Measurements from ENCODE around the gene SLC27A1.

The SLC27A1 gene

DNA sequence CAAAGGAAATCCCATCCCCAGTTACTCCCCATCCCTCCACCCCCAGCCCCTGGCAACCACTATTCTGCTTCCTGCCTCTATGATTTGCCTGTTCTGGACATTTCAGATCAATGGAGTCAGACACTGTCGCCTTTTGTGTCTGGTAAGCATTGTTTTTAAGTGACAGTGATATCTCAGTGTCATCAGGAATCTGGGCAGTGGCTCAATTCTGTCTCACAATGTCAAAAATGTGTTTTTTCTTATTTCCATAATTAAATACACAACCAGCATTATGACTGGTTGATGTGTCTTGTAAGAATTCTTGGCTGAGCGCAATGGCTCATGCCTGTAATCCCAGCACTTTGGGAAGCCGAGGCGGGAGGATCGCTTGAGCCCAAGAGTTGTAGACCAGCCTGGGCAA lies 21.0 kb downstream of the SLC27A1 start:
- Histone ChIP-seq H3K36me3 (replicated peaks; ENCODE audit: insufficient read depth, low read length) (no peaks in the 10 kb centered on the region), H3K79me2 (ENCODE audit: low read length) (no peaks in the 10 kb centered on the region), H3K4me2 (ENCODE audit: low read depth, low read length) (no peak overlapping the region), H3K27ac (ENCODE audit: low read length) (no peak overlapping the region), H3K4me1 (ENCODE audit: low read length) (no peaks in the 10 kb centered on the region), H3K9me2 (replicated peaks; ENCODE audit: insufficient read depth, low read length) (no peaks in the 10 kb centered on the region), H3K9me3 (replicated peaks; ENCODE audit: insufficient read depth, low read length) (no peaks in the 10 kb centered on the region), H3K9ac (ENCODE audit: low read length) (no peak overlapping the region), H3F3A (ENCODE audit: insufficient read depth, low read length) (no peaks in the 10 kb centered on the region), H3K27me3 (replicated peaks; ENCODE audit: insufficient read depth, low read length) (peaks cover 38% of the 10 kb centered on the region), H4K20me1 (ENCODE audit: insufficient read depth, low read length) (no peaks in the 10 kb centered on the region), H2AFZ (ENCODE audit: low read length) (no peak overlapping the region), H3K4me3 (ENCODE audit: low read length) (no peak overlapping the region)
- TF ChIP-seq, protein P1, sequence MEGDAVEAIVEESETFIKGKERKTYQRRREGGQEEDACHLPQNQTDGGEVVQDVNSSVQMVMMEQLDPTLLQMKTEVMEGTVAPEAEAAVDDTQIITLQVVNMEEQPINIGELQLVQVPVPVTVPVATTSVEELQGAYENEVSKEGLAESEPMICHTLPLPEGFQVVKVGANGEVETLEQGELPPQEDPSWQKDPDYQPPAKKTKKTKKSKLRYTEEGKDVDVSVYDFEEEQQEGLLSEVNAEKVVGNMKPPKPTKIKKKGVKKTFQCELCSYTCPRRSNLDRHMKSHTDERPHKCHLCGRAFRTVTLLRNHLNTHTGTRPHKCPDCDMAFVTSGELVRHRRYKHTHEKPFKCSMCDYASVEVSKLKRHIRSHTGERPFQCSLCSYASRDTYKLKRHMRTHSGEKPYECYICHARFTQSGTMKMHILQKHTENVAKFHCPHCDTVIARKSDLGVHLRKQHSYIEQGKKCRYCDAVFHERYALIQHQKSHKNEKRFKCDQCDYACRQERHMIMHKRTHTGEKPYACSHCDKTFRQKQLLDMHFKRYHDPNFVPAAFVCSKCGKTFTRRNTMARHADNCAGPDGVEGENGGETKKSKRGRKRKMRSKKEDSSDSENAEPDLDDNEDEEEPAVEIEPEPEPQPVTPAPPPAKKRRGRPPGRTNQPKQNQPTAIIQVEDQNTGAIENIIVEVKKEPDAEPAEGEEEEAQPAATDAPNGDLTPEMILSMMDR (IDR thresholded peaks at IDR 0.05; ENCODE audit: low read length): no peak
- TF ChIP-seq EZH2phosphoT487 (IDR thresholded peaks at IDR 0.05; ENCODE audit: low read length): no peak
- DNase-seq: no peak

DNA sequence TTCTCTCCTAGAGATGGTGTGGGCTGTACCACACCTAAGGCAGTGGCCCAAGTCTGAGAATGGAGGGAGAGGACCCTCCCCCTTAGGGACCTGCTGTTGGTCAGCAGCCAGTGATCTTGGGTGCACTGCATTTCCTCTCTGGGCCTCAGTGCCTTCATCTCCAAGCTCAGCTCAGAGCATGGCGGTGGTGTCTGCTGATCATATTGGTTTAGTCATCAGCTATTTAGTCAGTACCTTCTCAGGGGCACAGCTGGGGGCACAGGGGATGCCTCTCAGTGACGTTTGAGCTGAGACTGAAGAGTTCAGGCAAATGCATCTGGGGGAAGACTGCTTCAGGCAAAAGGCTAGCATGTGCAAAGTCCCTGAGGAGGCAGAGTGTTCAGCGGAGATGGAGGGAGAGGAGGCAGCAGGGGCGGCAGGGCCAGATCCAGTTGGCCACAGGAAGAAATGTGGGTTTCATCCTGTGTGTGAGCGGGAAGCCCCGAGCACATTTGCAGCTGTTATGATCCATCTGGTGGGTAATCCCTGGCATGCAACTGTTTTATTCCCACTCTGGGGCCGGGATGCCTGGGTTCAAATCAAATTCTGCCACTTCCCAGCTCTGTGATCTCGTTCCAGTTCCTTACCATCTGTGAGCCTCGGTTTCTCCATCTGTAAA lies 25.4 kb downstream of the SLC27A1 start:
- Histone ChIP-seq H2AFZ (ENCODE audit: low read length) (no peak overlapping the region), H4K20me1 (ENCODE audit: insufficient read depth, low read length) (no peaks in the 10 kb centered on the region), H3K4me2 (ENCODE audit: low read depth, low read length) (no peak overlapping the region), H3K4me1 (ENCODE audit: low read length) (no peaks in the 10 kb centered on the region), H3K27ac (ENCODE audit: low read length) (no peak overlapping the region), H3F3A (ENCODE audit: insufficient read depth, low read length) (no peaks in the 10 kb centered on the region), H3K79me2 (ENCODE audit: low read length) (no peaks in the 10 kb centered on the region), H3K36me3 (replicated peaks; ENCODE audit: insufficient read depth, low read length) (no peaks in the 10 kb centered on the region), H3K4me3 (ENCODE audit: low read length) (no peak overlapping the region), H3K9me2 (replicated peaks; ENCODE audit: insufficient read depth, low read length) (no peaks in the 10 kb centered on the region), H3K27me3 (replicated peaks; ENCODE audit: insufficient read depth, low read length) (peaks cover 34% of the 10 kb centered on the region), H3K9ac (ENCODE audit: low read length) (no peak overlapping the region), H3K9me3 (replicated peaks; ENCODE audit: insufficient read depth, low read length) (no peaks in the 10 kb centered on the region)
- TF ChIP-seq, protein P1 (IDR thresholded peaks at IDR 0.05; ENCODE audit: low read length): no peak
- TF ChIP-seq EZH2 (optimal IDR thresholded peaks at IDR 0.05; ENCODE audit: low read depth, low read length): no peak
- TF ChIP-seq EZH2phosphoT487 (IDR thresholded peaks at IDR 0.05; ENCODE audit: low read length): no peak
- DNase-seq: no peak

DNA sequence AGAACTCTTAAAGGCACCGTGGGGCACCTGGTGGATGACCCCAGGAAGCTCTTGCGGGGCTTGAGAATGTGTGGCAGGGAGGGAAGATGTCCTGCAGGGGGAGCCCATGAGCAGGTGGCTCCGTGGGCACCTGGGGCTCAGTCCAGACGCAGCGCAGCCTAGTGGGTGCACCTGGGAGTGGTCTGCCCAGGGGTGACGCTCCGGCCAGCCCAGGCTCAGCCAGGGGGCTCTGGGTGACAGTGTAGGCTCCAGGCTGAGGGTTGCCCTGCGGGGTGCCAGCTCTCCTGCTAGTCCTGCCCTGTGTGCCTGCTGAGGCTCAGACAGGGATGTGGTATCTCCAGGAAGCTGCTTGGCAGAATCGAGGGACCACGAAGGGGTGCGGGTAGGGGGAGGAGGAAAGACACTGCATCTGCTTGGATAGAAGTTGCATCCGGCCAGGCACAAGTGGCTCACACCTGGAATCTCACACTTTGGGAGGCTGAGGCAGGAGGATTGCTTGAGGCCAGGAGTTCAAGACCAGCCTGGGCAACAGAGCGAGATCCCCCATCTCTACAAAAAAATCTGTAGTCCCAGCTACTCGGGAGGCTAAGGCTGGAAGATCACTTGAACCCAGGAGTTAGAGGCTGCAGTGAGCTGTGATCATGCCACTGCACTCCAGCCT lies 26.1 kb downstream of the SLC27A1 start:
- Histone ChIP-seq H3K9me2 (replicated peaks; ENCODE audit: insufficient read depth, low read length) (no peaks in the 10 kb centered on the region), H3K36me3 (replicated peaks; ENCODE audit: insufficient read depth, low read length) (no peaks in the 10 kb centered on the region), H4K20me1 (ENCODE audit: insufficient read depth, low read length) (no peaks in the 10 kb centered on the region), H3K4me1 (ENCODE audit: low read length) (no peaks in the 10 kb centered on the region), H3K27ac (ENCODE audit: low read length) (no peak overlapping the region), H2AFZ (ENCODE audit: low read length) (no peak overlapping the region), H3K79me2 (ENCODE audit: low read length) (no peaks in the 10 kb centered on the region), H3F3A (ENCODE audit: insufficient read depth, low read length) (no peaks in the 10 kb centered on the region), H3K4me3 (ENCODE audit: low read length) (no peak overlapping the region), H3K9ac (ENCODE audit: low read length) (no peak overlapping the region), H3K27me3 (replicated peaks; ENCODE audit: insufficient read depth, low read length) (peaks cover 29% of the 10 kb centered on the region), H3K9me3 (replicated peaks; ENCODE audit: insufficient read depth, low read length) (no peaks in the 10 kb centered on the region), H3K4me2 (ENCODE audit: low read depth, low read length) (no peak overlapping the region)
- peak; percentile 77 for DNase-seq
- TF ChIP-seq EZH2 (optimal IDR thresholded peaks at IDR 0.05; ENCODE audit: low read depth, low read length) (no peak), EZH2phosphoT487 (IDR thresholded peaks at IDR 0.05; ENCODE audit: low read length) (no peak)
- TF ChIP-seq, protein P1 (IDR thresholded peaks at IDR 0.05; ENCODE audit: low read length): peak; percentile 99

Measured in MM.1S (cell line).